Epidermal melanocyte (primary cell): ENCODE measurements around the gene CCR7.
"Not testable (repeated sequence)": the region's sequence is repeated elsewhere in the genome, so short reads cannot be mapped to it uniquely, and the experiment has no call there.

Experiments
- DNase-seq: peaks from one replicate; pipeline ENCODE4 v3.0.0; 2011; ENCODE audit warnings: low spot score; ENCODE audit not compliant: insufficient read length

CCR7 gene

DNA sequence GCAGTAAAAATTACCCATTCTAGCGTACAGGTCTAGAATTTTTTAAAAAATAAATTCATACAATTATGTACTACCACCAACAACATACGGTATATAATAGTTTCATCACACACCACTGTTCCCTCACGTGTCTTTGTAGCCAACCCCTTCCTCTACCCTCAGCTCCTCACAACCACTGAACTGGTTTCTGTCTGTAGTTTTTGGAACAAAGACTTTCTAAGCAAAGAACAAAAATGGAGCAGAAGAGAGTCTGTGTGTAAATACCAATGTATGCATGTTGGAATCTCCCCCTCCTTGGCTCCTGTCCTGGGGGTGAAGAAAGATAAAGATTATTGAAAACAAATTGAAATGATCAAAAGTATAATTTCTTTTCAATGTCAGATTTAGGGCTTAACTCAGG is 31.9 kb upstream of the CCR7 start:
- DNase-seq: no peak

DNA sequence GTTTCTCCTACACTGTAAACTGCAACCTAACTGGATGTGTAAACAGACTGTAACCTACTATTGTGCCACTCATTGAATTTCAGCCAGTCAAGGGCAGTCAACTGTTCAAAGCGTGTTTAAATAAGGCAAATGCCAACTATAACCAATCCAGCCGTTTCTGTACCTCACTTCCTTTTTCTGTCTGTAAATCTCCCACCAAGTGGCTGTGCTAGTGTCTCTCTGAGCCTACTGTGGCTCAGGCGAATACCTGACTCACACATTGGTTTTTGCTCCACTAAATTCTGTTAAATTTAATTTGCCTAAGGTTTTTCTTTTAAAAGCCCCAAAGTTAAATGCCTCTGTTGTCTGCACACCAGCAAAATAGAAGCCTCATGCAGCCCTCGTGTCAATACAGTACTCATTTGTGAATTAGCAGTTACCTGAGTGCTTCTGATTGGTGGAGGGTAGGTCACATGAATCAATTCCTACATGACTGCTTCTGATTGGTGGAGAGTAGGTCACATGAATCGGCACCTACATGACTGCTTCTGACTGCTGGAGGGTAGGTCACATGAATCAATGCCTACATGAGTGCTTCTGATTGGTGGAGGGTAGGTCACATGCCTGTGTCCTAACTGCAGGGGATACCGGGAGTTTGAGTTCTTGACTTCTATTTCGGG is 31.1 kb upstream of the CCR7 start:
- DNase-seq: no peak

- DNase-seq: no peak
These were observed 25.5 kb upstream of the CCR7 start for GRCh38 chr17:40590742-40591141.

DNA sequence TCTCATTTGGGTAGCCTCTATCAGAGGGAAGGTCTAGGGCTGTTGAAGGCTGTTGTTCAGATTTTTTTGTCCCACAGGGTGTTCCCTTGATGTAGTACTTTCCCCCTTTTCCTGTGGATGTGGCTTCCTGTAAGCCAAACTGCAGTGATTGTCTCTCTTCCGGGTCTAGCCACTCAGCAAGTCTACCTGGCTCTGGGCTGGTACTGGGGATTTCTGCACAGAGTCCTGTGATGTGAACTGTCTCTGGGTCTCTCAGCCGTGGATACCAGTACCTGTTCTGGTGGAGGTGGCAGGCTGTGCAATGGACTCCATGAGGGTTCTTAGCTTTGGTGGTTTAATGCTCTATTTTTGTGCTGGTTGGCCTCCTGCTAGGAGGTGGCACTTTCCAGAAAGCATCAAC is 23.3 kb upstream of the CCR7 start:
- DNase-seq: no peak

- not testable (repeated sequence) for DNase-seq
These were observed 21.0 kb upstream of the CCR7 start for GRCh38 chr17:40586264-40586663.

DNA sequence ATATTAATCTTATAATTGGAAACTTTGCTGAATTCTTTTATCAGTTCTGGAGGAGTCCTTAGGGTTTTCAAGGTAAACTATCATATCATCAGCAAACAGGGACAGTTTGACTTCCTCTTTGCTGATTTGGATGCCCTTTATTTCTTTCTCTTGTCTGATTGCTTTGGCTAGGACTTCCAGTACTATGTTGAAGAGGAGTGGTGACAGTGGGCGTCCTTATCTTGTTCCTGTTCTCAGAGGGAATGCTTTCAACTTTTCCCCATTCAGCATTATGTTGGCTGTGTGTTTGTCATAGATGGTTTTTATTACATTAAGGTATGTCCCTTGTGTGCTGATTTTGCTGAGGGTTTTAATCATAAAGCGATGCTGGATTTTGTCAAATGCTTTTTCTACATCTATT is 19.7 kb upstream of the CCR7 start:
- DNase-seq: not testable (repeated sequence)

- no peak for DNase-seq
These were observed 17.1 kb upstream of the CCR7 start for GRCh38 chr17:40582328-40582901.

DNA sequence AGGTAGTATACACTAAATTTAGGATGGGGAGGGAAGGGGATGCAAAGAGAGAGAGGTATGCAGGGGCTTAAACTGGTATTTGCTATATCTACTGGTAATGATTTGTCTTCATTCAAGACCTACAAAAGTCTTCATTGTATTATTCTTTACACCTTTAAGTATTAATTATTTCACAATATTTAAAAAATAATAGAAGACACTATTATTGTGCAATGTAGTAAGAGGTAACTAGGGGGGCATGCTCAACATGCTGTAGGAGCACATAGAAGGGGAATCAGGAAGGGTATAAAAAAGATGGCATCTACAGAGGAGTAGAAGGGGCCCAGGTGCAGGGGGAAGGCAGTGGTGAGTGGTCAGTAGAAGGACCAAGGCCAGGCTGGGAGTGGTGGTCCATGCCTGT is 14.9 kb upstream of the CCR7 start:
- no peak for DNase-seq

- DNase-seq: no peak
These were observed 14.2 kb upstream of the CCR7 start for GRCh38 chr17:40579471-40579870.

DNA sequence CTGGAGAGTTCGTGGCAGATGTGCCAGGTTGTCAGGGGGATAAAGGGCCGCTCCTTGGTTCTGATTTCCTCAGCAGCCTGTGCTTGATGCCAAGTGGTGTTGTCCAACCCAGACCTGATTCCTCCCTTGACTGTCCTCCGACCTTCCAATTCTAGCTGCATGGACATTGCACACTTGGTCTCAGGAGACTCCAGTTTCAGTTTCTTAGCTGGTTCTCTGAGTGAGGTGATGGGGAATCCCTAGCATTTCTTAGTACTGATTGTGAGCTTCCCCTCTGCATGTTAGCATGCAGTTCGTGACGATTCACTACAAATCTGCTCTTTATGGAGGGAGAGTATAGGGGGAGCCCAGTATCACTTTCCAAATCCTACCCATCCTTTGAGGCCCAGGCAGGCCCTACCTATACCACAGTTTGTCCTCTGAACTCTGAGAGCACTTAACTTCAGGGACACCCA is 12.4 kb upstream of the CCR7 start:
- DNase-seq: no peak

- DNase-seq: no peak
These were observed 11.0 kb upstream of the CCR7 start for GRCh38 chr17:40576113-40576740.

GRCh38 chr17:40574292-40574691 is 9.0 kb upstream of the CCR7 start:
- DNase-seq: no peak

DNA sequence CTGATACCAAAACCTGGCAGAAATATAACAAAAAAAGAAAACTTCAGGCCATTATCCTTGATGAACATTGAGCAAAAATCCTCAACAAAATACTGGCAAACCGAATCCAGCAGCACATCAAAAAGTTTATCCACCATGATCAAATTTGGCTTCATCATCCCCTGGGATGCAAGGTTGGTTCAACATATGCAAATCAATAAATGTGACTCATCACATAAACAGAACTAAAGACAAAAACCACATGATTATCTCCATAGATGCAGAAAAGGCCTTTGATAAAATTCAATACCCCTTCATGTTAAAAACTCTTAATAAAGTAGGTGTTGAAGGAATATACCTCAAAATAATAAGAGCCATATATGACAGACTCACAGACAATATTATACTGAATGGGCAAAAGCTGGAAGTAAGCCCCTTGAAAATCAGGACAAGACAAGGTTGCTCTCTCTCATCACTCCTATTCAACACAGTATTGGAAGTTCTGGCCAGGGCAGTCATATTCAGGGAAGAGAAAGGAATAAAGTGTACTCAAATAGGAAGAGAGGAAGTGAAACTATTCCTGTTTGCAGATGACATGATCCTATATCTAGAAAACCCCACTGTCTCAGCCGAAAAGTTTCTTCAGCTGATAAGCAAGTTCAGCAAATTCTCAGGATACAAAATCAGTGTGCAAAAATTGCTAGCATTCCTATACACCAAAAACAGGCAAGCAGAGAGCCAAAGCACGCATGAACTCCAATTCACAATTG is 7.1 kb upstream of the CCR7 start:
- not testable (repeated sequence) for DNase-seq

GRCh38 chr17:40568074-40568836 is 3.0 kb upstream of the CCR7 start:
- no peak for DNase-seq

GRCh38 chr17:40567377-40567776 is 2.1 kb upstream of the CCR7 start:
- no peak for DNase-seq

GRCh38 chr17:40565769-40566409 is 617 bp upstream of the CCR7 start:
- no peak for DNase-seq

GRCh38 chr17:40564195-40564882 is 933 bp downstream of the CCR7 start:
- DNase-seq: no peak

- DNase-seq: no peak
These were observed 1.8 kb downstream of the CCR7 start for GRCh38 chr17:40563220-40564052.

- no peak for DNase-seq
These were observed 2.4 kb downstream of the CCR7 start for GRCh38 chr17:40562838-40563219.
